A204.1 (cell line): ENCODE results near the gene RPA1.

Source experiments
- FAIRE-seq: peaks from 2 replicates; lab custom pipeline; 2012; peaks lifted over from hg19 to GRCh38; lab: Jason Lieb, UNC

RPA1 gene

GRCh38 chr17:1912146-1912545 lies 82.3 kb downstream of the RPA1 start:
- FAIRE-seq, result no peak

DNA sequence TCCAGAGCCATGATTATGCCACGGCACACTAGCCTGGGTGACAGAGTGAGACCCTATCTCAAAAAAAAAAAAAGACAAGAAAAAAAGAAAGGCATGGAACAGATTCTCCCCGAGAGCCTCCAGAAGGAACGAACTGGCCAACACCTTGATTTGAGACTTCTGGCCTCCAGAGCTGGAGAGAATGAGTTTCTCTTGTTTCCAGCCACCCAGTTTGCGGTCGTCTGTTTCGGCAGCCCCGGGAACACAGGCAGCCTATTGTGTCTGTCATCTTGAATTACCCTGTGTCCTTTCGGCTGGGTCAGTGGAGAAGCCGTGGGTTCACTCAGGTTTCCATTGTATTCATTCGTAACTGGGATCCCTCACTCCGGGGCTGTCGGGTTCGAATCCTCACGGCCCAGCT lies 83.9 kb downstream of the RPA1 start:
- no peak for FAIRE-seq

GRCh38 chr17:1914661-1915083 lies 84.9 kb downstream of the RPA1 start:
- no peak for FAIRE-seq

GRCh38 chr17:1915889-1916288 lies 86.1 kb downstream of the RPA1 start:
- FAIRE-seq, result no peak

- no peak for FAIRE-seq
Measured at GRCh38 chr17:1916316-1916715, 86.5 kb downstream of the RPA1 start.

DNA sequence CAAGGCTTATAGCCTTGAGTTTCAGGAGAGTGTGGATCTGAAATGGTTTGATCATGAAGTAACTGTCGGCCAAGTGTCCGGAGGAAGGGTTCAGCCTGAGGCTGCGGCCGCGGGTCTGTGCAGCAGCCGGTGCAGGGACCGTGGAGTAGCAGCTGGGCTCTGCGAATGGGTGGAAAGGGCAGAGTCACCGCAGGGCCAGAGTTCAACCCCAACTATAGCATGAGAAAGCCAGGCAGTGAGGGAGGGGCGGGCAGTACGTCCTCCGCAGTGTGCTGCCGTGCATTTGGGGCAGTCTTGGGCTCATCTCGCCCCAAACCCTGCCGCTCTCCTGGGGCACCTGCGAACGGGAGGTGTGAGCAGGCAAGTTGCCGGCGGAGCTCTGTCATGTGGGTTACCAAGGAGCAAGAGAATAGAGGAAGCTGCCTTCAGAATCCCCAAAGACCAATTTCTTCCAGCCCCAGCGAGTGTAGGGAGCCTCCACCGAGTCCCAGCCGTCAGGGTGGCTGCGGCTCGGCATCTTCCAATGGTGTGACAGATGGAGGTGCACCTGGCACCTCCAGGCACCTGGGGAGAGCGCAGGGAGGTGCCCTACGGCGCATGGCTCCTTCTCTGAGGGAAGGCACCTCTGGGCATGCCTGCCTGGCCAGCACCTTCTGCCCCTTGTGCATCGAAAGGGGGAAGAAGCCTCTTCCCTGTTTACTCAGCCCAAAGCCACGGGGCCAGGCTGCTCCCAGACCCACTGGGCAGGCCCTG lies 87.3 kb downstream of the RPA1 start:
- no peak for FAIRE-seq

DNA sequence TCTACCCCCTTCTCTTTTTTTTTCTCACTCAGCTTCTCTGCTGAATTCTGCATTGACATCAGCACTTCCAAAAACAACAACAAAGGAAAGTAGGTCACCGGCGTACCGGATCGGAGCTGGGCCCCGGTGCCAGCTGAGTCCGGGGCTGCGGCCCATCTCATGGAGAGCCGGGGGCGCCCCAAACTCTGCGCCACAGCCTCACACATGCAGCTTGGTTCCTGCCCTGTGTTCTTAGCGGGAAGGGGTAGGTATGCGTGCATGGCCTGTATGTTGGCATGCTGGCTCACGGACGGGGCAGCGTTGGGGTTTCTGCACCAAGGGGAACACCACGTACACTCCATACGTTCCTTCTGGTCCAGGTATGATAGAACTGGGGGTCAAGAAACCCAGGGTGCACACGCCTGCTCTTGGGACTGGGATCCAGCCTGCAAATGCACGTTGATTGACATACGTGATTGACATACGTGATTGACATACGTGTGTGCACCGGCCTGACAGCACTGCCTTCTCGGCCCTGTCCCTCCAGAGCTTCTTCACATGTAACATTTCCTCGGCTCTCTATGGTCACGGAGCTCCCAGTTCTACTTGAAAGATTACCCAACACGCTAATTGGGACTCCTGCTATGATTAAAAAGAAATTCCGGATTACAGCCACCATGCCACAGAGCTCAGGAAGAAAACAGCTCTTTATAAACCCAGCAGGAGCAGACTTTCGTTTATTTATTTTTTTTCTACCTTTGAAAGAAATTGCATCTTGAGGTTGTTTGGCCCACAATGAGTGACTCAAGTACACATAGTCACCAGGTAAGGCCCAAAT lies 88.7 kb downstream of the RPA1 start:
- no peak for FAIRE-seq

GRCh38 chr17:1919201-1919600 lies 89.4 kb downstream of the RPA1 start:
- no peak for FAIRE-seq

GRCh38 chr17:1920948-1921351 lies 91.1 kb downstream of the RPA1 start:
- FAIRE-seq, result no peak

DNA sequence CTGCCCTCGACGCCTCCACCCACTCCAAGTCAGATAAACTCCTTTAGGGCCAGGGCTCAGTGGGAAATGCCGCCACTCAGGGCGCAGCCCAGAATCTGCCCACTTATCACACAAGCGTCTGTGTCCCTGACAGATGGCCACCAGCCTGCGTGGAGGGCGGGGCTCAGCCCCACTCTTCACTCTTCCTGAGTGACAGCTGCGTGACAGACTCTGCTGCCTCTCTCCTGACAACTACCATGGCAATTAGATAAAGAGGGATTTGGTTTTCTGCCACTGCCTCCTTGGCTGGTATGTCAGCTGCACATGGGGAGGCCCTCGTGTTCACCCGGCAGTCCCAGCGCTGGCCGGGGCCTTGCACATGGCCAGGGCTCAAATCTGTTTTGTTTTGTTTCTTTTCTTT lies 99.2 kb downstream of the RPA1 start:
- no peak for FAIRE-seq

GRCh38 chr17:1930337-1930645 lies 100.5 kb downstream of the RPA1 start:
- no peak for FAIRE-seq

DNA sequence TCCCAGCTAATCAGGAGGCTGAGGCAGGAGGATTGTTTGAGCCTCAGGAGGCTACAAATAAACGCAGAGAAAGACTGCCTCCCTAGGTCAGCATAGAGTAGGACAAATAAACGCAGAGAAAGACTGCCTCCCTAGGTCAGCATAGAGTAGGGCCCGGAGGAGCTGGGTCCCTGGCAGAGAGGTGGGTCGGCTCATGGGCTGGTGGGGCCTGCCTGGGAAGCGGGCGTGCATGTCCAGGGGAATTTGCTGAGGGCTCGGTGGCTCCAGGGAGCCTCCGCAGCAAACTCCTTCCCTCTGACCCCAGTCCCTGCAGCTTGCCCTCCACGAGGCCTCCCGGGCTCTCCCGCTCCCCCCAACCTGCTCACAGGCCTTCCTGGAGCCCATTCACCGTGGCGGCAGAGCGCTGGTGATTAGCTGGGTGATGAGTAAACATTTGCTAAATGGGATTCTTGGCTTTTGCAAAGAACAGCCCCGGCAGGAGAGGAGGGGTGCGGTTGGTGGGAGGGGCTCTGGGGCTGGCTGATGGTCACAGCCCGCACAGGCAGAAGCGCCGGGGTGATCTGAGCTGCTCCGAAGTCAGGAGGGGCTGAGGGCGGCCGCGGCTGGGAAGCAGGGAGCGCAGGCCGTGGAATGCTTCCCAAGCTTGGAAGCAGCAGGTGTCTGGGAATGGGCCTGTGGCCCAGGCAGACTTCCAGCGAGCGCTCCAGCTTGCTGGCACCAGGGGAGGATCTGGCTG lies 102.2 kb downstream of the RPA1 start:
- FAIRE-seq, result no peak

DNA sequence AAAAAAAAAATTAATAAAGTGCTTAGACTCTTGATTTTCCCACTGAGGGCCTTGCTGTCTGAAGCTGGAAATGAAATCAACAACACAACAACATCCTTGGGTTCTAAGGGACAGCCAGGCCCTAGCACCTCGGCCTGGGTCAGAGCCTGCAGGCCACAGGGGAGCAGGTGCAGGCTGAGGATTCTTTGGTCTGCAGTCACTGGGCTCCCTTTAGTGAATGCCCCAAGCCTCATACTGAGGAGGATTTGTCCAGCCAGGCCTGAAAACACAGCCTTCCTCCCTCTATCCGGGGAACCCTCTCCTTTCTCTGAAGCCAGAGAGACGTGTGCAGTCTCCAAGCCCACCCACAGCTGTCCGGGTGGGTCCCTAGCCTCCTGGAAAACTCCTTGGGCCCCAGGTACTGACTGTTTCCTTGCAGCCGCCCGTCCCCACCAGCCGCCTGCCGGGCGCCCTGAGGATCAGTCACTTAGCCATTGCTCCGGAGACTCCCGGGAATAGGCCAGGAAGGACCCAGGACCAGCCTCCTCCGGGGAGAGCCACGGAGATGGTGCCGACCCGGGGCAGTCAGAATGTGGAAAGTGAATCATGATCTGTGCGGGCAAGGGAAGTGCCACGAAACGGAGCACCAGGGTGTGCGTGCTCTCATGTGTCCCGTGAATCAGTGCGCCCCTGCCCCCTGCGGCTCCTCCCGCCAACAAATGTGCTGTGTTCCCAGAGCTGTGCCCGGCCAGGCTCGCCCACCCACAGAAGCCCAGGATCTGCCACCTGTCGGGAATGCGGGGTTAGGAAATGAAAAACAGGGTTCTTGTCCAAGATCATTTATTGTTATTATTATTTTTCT lies 104.3 kb downstream of the RPA1 start:
- no peak for FAIRE-seq

DNA sequence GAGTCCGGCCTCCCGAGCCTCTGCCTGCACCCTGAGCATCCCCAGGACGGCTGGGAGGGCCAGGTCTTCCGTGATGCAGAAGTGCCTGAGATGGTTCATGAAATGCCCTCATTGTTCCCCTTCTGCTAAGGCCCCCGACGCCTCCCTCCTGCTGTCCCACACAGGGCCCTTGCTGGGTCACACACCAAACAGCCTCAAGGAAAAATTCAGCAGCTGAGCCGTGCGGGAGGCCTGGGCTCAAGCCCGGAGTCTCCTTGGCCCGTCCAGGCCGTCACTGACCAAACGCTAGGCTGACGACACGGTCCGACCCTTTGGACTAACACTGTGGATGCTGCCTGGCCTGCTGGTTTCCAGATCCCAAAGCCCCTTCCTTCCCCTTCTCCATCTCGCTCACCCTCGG lies 105.1 kb downstream of the RPA1 start:
- no peak for FAIRE-seq

DNA sequence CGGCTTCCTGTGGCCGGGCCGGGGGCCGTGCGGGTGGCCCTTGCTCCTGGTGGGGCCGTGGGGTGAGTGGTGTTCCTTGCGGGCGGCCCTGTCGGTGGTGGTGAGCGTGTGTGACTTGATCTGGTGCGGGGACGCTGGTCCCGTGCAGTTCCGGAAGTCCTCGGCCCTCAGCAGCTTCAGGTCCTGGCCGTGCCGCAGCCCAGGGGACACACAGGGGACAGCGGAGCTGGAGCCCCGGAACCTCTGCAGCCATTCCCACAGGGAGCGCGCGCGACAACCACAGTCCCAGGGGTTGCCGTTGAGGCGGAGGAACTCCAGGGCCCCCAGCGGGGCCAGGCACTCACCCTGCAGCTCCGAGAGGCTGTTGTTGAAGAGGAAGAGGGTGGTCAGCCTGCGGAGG lies 107.0 kb downstream of the RPA1 start:
- FAIRE-seq, result no peak

GRCh38 chr17:1937461-1937860 lies 107.7 kb downstream of the RPA1 start:
- no peak for FAIRE-seq

- FAIRE-seq, result no peak
Measured at GRCh38 chr17:1939981-1940809, 110.4 kb downstream of the RPA1 start.

GRCh38 chr17:1940810-1941185 lies 111.0 kb downstream of the RPA1 start:
- no peak for FAIRE-seq

DNA sequence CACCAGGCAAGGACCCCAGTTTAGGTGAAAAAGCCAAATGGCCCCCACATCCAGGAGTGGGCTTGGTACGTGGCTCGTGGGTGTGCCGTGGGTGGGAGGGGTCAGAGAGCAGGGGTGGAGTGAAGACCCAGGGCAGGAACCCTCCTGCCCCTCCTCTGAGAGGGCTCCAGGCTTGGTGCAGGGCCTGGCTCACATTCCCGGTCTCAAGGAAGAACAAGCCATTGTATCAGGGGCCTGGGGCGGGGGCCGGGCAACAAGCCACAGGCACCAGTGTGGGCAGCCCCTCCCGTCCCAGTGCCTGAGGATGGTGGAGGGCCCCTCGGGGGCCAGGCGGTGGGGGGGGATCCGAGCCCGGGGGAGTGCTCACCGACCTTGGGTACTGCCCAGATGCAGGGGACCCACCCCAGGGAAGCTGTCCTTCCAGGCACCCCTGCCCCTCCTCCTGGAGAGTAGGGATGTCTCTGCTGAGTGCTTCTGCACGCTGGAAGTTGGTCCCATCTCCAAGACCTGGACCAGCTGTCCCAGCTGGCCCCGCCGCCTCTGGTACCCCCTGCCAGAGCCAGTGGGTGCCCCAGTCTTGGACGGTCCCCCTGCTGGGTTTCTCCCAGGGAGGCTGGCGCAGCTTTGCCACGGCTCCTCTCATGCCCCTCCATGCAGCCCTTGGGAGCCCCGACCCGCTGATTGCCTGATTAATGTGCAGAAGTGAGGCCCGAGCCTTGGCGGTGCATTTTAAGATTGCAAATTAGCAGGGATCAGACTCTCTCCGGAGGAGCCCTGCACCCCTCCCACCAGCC lies 111.7 kb downstream of the RPA1 start:
- no peak for FAIRE-seq

DNA sequence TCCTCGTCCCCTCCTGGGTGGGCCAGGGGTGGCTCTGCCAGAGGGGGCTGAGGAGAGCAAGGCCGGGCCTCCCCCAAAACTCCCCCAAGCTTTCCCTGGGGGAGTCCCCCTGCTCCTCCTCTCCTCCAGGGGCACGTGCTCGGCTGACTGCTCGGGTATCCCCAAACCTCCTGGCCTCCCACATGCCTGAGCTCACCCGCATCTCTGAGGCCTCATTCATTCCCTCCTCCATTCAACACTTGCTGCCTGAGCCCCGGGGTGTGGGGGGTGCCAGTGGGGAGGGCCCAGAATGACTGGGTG lies 112.2 kb downstream of the RPA1 start:
- no peak for FAIRE-seq
